ENCODE results near the gene CENPL. TPM values are rescaled to one million over a fixed set of nuclear protein-coding genes. Genes with fewer than 3 reads are reported as not detected.

CENPL gene
- total and polyA plus RNA-seq, 9 of the 15 experiments (the other 6 are each of a cell fraction or from before 2014, with no cell fraction given), result 33.0 to 52.7 (median 39.7) TPM

GRCh38 chr1:173868266-173869020, 43.8 kb upstream of the CENPL start, which contains the start of gene ZBTB37 (continued):
- peak; percentile 98 for TF ChIP-seq ETV1 (tag; conservative IDR thresholded peaks at IDR 0.05; ENCODE audit: low read depth)
- no peak for TF ChIP-seq SMAD2 (IDR thresholded peaks at IDR 0.05; ENCODE audit: low read depth, low read length)
- TF ChIP-seq POLR2B (IDR thresholded peaks at IDR 0.05; ENCODE audit: low read depth, partially characterized antibody), result no peak
- peak; percentile 66 for TF ChIP-seq DPF2 (IDR thresholded peaks at IDR 0.05)
- no peak for TF ChIP-seq ZBTB12 (CRISPR knock-in tag; IDR thresholded peaks at IDR 0.05)
- TF ChIP-seq ATF3 (IDR thresholded peaks at IDR 0.05), result no peak
- TF ChIP-seq ATF3 (CRISPR knock-in tag; conservative IDR thresholded peaks at IDR 0.05), result 0 out of 2 replicates have a peak, but pooled peaks have one; percentile 64
- TF ChIP-seq TARDBP (IDR thresholded peaks at IDR 0.05), result no peak
- TF ChIP-seq THAP12 (CRISPR knock-in tag; IDR thresholded peaks at IDR 0.05), result 0 out of 2 replicates have a peak, but pooled peaks have one; percentile 25
- no peak for TF ChIP-seq MEIS2 (IDR thresholded peaks at IDR 0.05; ENCODE audit: partially characterized antibody)
- TF ChIP-seq ZBTB34 (CRISPR knock-in tag; IDR thresholded peaks at IDR 0.05), result no peak
- TF ChIP-seq HMG20A (CRISPR knock-in tag; conservative IDR thresholded peaks at IDR 0.05), result no peak
- 0 out of 2 replicates have a peak, but pooled peaks have one; percentile 7 for TF ChIP-seq MEF2D (tag; conservative IDR thresholded peaks at IDR 0.05; ENCODE audit: low read depth)
- 0 out of 2 replicates have a peak, but pooled peaks have one; percentile 67 for TF ChIP-seq MIER1 (IDR thresholded peaks at IDR 0.05; ENCODE audit: low read depth)
- peak; percentile 27; the same call in 1 of the 2 replicates for TF ChIP-seq TAF7 (tag; IDR thresholded peaks at IDR 0.05)
- TF ChIP-seq ID3 (CRISPR knock-in tag; IDR thresholded peaks at IDR 0.05), result no peak
- no peak for TF ChIP-seq ID3 (tag; IDR thresholded peaks at IDR 0.05)
- no peak for TF ChIP-seq ARID3B (CRISPR knock-in tag; IDR thresholded peaks at IDR 0.05; ENCODE audit: borderline replicate concordance)
- TF ChIP-seq ZNF224 (CRISPR knock-in tag; IDR thresholded peaks at IDR 0.05), result no peak
- TF ChIP-seq PTBP1 (IDR thresholded peaks at IDR 0.05; ENCODE audit: low read depth, low read length), result no peak
- no peak for TF ChIP-seq SMAD3 (CRISPR knock-in tag; conservative IDR thresholded peaks at IDR 0.05)
